B cell (primary cell): Measurements from ENCODE around the gene WDR18. TPM values are rescaled to one million over a fixed set of nuclear protein-coding genes. Genes with fewer than 3 reads are reported as not detected.
A peak's percentile ranks its signal among the peaks of the same experiment; 100 is the strongest.

Experiments used
- ATAC-seq: fragments of 200-7000 bp; cut with Tn5 transposase; one replicate; pipeline ENCODE4 v1.10.0; 2021; ENCODE audit warnings: low read depth, mild to moderate bottlenecking, moderate number of reproducible peaks, moderate library complexity
- CTCF ChIA-PET: fragments of 350-600 bp; sonication (Branson Sonifier 250); formaldehyde crosslinking; loops from one replicate; lab custom pipeline; 2021; ENCODE audit warnings: antibody characterized with exemption, inconsistent platforms; lab: Charles Lee
- POLR2A ChIA-PET: fragments of 350-600 bp; sonication (Branson Sonifier 250); formaldehyde crosslinking; loops from one replicate; lab custom pipeline; 2021; ENCODE audit warnings: antibody characterized with exemption; lab: Charles Lee
- DNase-seq: peaks from one replicate; pipeline ENCODE4 v3.0.0; 2013
- H2AFZ ChIP-seq: 2 replicates; pipeline ENCODE4 v1.6.1; 2012; ENCODE audit warnings: mild to moderate bottlenecking, low read depth, low read length; ENCODE audit not compliant: insufficient read depth, poor library complexity, severe bottlenecking
- H3K27ac ChIP-seq, 2 donors: 1 replicate in 1 of 2; 2 replicates in 1 of 2; pipeline ENCODE4 v1.5.1; 2012 to 2013; ENCODE audit warnings: low read length in 2 of 2, mild to moderate bottlenecking in 2 of 2, moderate library complexity in 1 of 2
- H3K27me3 ChIP-seq, 4 experiments: fragments of 200-600 bp in 1 of 4; sonication (generic) in 1 of 4; replicated peaks in 1 of 4; 1 replicate in 2 of 4; 2 replicates in 2 of 4; pipeline versions ENCODE4 v1.6.1 to v1.7.0; 2013 to 2016; ENCODE audit warnings: low read length in 3 of 4, mild to moderate bottlenecking in 2 of 4, mixed read lengths in 1 of 4, moderate library complexity in 1 of 4; ENCODE audit not compliant: insufficient read depth in 4 of 4, control insufficient read depth in 3 of 4; ENCODE audit errors: control extremely low read depth in 1 of 4
- H3K36me3 ChIP-seq, 2 experiments: replicated peaks in 1 of 2; 1 replicate in 1 of 2; 2 replicates in 1 of 2; pipeline versions ENCODE4 v1.6.1 to v1.7.1; 2013; ENCODE audit warnings: low read length in 1 of 2; ENCODE audit not compliant: insufficient read depth in 2 of 2, control insufficient read depth in 1 of 2; ENCODE audit errors: control extremely low read depth in 1 of 2, extremely low read depth in 1 of 2
- H3K4me1 ChIP-seq, 2 donors: fragments of 200-600 bp in 1 of 2; sonication (generic) in 1 of 2; 1 replicate in 1 of 2; 2 replicates in 1 of 2; pipeline versions ENCODE4 v1.5.1 to v1.6.1; 2013 to 2017; ENCODE audit warnings: low read length in 2 of 2; ENCODE audit not compliant: control insufficient read depth in 2 of 2, insufficient read depth in 2 of 2
- H3K4me2 ChIP-seq: replicated peaks from 2 replicates; pipeline ENCODE3; 2012; ENCODE audit warnings: mild to moderate bottlenecking, low read depth, low read length; ENCODE audit not compliant: poor library complexity, severe bottlenecking
- H3K4me3 ChIP-seq, 5 experiments: fragments of 200-600 bp in 1 of 5; sonication (generic) in 1 of 5; 1 replicate in 3 of 5; 2 replicates in 2 of 5; pipeline versions ENCODE4 v1.5.1 to v1.7.0; 2011 to 2016; ENCODE audit warnings: low read length in 4 of 5, mild to moderate bottlenecking in 4 of 5, low read depth in 2 of 5, control low read depth in 1 of 5, moderate library complexity in 1 of 5; ENCODE audit not compliant: insufficient read depth in 1 of 5; ENCODE audit errors: control extremely low read depth in 1 of 5, extremely low read depth in 1 of 5
- H3K79me2 ChIP-seq: fragments of 200-600 bp; sonication (generic); one replicate; pipeline ENCODE4 v1.6.0; 2016; ENCODE audit warnings: low read length; ENCODE audit not compliant: control insufficient read depth, insufficient read depth
- H3K9ac ChIP-seq: fragments of 200-600 bp; sonication (generic); 2 replicates; pipeline ENCODE4 v1.6.1; 2017; ENCODE audit warnings: mild to moderate bottlenecking, low read length, moderate library complexity
- H3K9me3 ChIP-seq, 3 donors: one replicate each; pipeline versions ENCODE4 v1.6.1 to v1.7.1; 2013; ENCODE audit warnings: low read length in 2 of 3; ENCODE audit not compliant: control insufficient read depth in 2 of 3, insufficient read depth in 1 of 3; ENCODE audit errors: control extremely low read depth in 1 of 3
- H4K20me1 ChIP-seq: 2 replicates; pipeline ENCODE4 v1.6.0; 2012; ENCODE audit warnings: mild to moderate bottlenecking, low read length; ENCODE audit not compliant: insufficient read depth, control insufficient read depth, poor library complexity, severe bottlenecking
- H3K27ac Mint-ChIP-seq: one replicate; pipeline ENCODE4 v1.8.0; 2021; ENCODE audit warnings: mixed read lengths
- H3K27me3 Mint-ChIP-seq: one replicate; pipeline ENCODE4 v1.8.0; 2021; ENCODE audit warnings: mixed read lengths
- H3K4me1 Mint-ChIP-seq: one replicate; pipeline ENCODE4 v1.8.0; 2021; ENCODE audit warnings: mixed read lengths
- H3K4me3 Mint-ChIP-seq: one replicate; pipeline ENCODE4 v1.8.0; 2021; ENCODE audit warnings: mixed read lengths
- H3K9me3 Mint-ChIP-seq: one replicate; pipeline ENCODE4 v1.8.0; 2022; ENCODE audit warnings: mixed read lengths; ENCODE audit not compliant: insufficient read depth
- CTCF ChIP-seq: fragments of 200-600 bp; IDR thresholded peaks from one replicate; pipeline ENCODE4 v1.8.0; 2022; ENCODE audit warnings: antibody characterized with exemption, mild to moderate bottlenecking
- EZH2 ChIP-seq: IDR thresholded peaks from 2 replicates; pipeline ENCODE4 v1.6.1; 2012; ENCODE audit warnings: borderline replicate concordance, low read depth, mild to moderate bottlenecking, moderate library complexity, low read length; ENCODE audit not compliant: insufficient read depth, poor library complexity, severe bottlenecking
- WGBS: methylation state at CpG from one replicate; pipeline ENCODE4 v1.1.5; 2013; ENCODE audit warnings: missing lambda C conversion rate; ENCODE audit not compliant: insufficient coverage; 5-methylcytosine and 5-hydroxymethylcytosine counted together
- intact Hi-C: fragments of 100-400 bp; cut with micrococcal nuclease; formaldehyde crosslinking; loops from one replicate; pipeline ENCODE4 v1.10.0; 2022
- polyA plus RNA-seq: library from polyadenylated mRNA; depleted of rRNA; stranded (reverse); fragments of >200 nt; gene quantifications from 2 replicates; pipeline ENCODE4 v1.2.3, GENCODE V29; 2012
- total RNA-seq, 2 donors: library from RNA; stranded (reverse); fragments of 120-200 nt in 1 of 2; gene quantifications; 1 replicate in 1 of 2; 2 replicates in 1 of 2; pipeline versions ENCODE4 v1.2.3 to v1.2.4, GENCODE V29; 2013 to 2022

The WDR18 gene
- total and polyA plus RNA-seq, 2 donors (not counting 1 experiment from before 2014, with no cell fraction given) = 48.5 to 60.5 TPM

GRCh38 chr19:941292-942132 lies 42.6 kb upstream of the WDR18 start:
- peaks cover 42% of the 10 kb centered on the region for H3K79me2 ChIP-seq
- POLR2A ChIA-PET = interaction anchor here (0.7 kb wide), 1 partner anchor 9 kb away, joined by 4 read pairs; no protein-coding TSS in a partner anchor
- ATAC-seq (no peak), DNase-seq (no peak)
- peaks cover 2 to 3% of the 10 kb centered on the region in 2 experiments for H3K36me3 ChIP-seq
- H3K9me3 Mint-ChIP-seq = peaks cover 2% of the 10 kb centered on the region
- peak overlapping the region; percentile 96 for H3K4me2 ChIP-seq
- peak overlapping the region in 4 of 5 experiments; percentile 23 to 60 (median 48) for H3K4me3 ChIP-seq
- CTCF ChIA-PET = no interaction called here
- peaks cover 25% of the 10 kb centered on the region for H4K20me1 ChIP-seq
- peaks cover 19 to 36% of the 10 kb centered on the region in 2 donors for H3K4me1 ChIP-seq
- H3K9me3 ChIP-seq = peaks cover 0 to 22% (median 3%) of the 10 kb centered on the region in 3 donors
- TF ChIP-seq EZH2 = no peak
- no peak for TF ChIP-seq CTCF
- peak overlapping the region in 1 of 2 donors; percentile 77 for H3K27ac ChIP-seq
- WGBS = 82% methylated on average over 45 of the region's 45 CpGs
- H3K27me3 ChIP-seq = no peaks in the 10 kb centered on the region
- H3K27ac Mint-ChIP-seq = peak overlapping the region; percentile 81
- peak overlapping the region; percentile 86 for H3K4me3 Mint-ChIP-seq
- H3K4me1 Mint-ChIP-seq = peaks cover 39% of the 10 kb centered on the region
- peak overlapping the region; percentile 72 for H2AFZ ChIP-seq
- H3K9ac ChIP-seq = peak overlapping the region; percentile 66
- H3K27me3 Mint-ChIP-seq = no peaks in the 10 kb centered on the region
- intact Hi-C loops = loop anchor here (1.0 kb wide), 1 partner anchor 16 kb away; no protein-coding TSS in a partner anchor
